Panc1 (cell line): Measurements from ENCODE around the gene PSMB7. TPM values are rescaled to one million over a fixed set of nuclear protein-coding genes. Genes with fewer than 3 reads are reported as not detected.

Source experiments
- ATAC-seq: fragments of 200-7000 bp; cut with Tn5 transposase; 2 replicates; pipeline ENCODE4 v1.9.1; 2020; ENCODE audit warnings: mild to moderate bottlenecking, moderate library complexity
- BruUV-seq: library from RNA; stranded (reverse); fragments of 400-500 nt; replicated peaks from 2 replicates; lab custom pipeline; 2021; lab: Mats Ljungman, UMichigan
- CTCF ChIA-PET: fragments of 300-600 bp; sonication (Branson Sonifier 250); formaldehyde crosslinking; loops from one replicate; lab custom pipeline; 2022; ENCODE audit warnings: antibody characterized with exemption; lab: Charles Lee
- POLR2A ChIA-PET: fragments of 300-600 bp; sonication (Branson Sonifier 250); formaldehyde crosslinking; loops from one replicate; lab custom pipeline; 2022; ENCODE audit warnings: antibody characterized with exemption; lab: Charles Lee
- DNase-seq: peaks from one replicate; pipeline ENCODE4 v3.0.0-alpha.2; 2010; ENCODE audit warnings: low read depth, low spot score
- H3K27ac ChIP-seq: 2 replicates; pipeline ENCODE4 v1.5.1; 2011; ENCODE audit warnings: mild to moderate bottlenecking, low read length, inconsistent platforms
- H3K27me3 ChIP-seq: fragments of 200-500 bp; sonication (Bioruptor generic); 2 replicates; pipeline ENCODE4 v1.6.0; 2014; ENCODE audit warnings: low read length, inconsistent platforms; ENCODE audit not compliant: control insufficient read depth, insufficient read depth
- H3K36me3 ChIP-seq: fragments of 200-500 bp; sonication (Bioruptor generic); 2 replicates; pipeline ENCODE4 v1.5.1; 2014; ENCODE audit warnings: inconsistent platforms, mild to moderate bottlenecking, low read length, moderate library complexity; ENCODE audit not compliant: control insufficient read depth, insufficient read depth
- H3K4me1 ChIP-seq: 2 replicates; pipeline ENCODE4 v1.5.1; 2011; ENCODE audit warnings: inconsistent platforms, mild to moderate bottlenecking, low read length, moderate library complexity; ENCODE audit not compliant: control insufficient read depth, insufficient read depth
- H3K4me3 ChIP-seq, 2 experiments: 2 replicates each; pipeline ENCODE4 v1.5.1; 2011 to 2012; ENCODE audit warnings: low read depth in 2 of 2, low read length in 2 of 2, mild to moderate bottlenecking in 2 of 2, inconsistent platforms in 1 of 2, moderate library complexity in 1 of 2
- H3K9me3 ChIP-seq: fragments of 200-500 bp; sonication (Bioruptor generic); 2 replicates; pipeline ENCODE4 v1.5.1; 2014; ENCODE audit warnings: low read depth, mild to moderate bottlenecking, inconsistent platforms, low read length, moderate library complexity; ENCODE audit not compliant: control insufficient read depth, insufficient read depth
- CTCF ChIP-seq: fragments of 450-650 bp; IDR thresholded peaks from 2 replicates; pipeline ENCODE4 v1.5.1; 2017; ENCODE audit warnings: mild to moderate bottlenecking
- POLR2AphosphoS5 ChIP-seq: IDR thresholded peaks from 2 replicates; pipeline ENCODE4 v1.6.1; 2012; ENCODE audit warnings: mild to moderate bottlenecking, low read depth, low read length, moderate library complexity
- REST ChIP-seq, 2 experiments: IDR thresholded peaks; 2 replicates each; pipeline ENCODE4 v1.6.1; 2011 to 2012; ENCODE audit warnings: low read depth in 2 of 2, control low read depth in 1 of 2, low read length in 1 of 2, mild to moderate bottlenecking in 1 of 2, moderate library complexity in 1 of 2; ENCODE audit not compliant: insufficient read depth in 1 of 2
- SIN3A ChIP-seq: IDR thresholded peaks from 2 replicates; pipeline ENCODE4 v1.6.1; 2012; ENCODE audit warnings: low read depth, mild to moderate bottlenecking, low read length, moderate library complexity, borderline replicate concordance; ENCODE audit not compliant: insufficient read depth
- TCF7L2 ChIP-seq: IDR thresholded peaks from 2 replicates; pipeline ENCODE4 v1.6.1; 2011; ENCODE audit warnings: mild to moderate bottlenecking, low read depth, low read length, inconsistent platforms
- in situ Hi-C: cut with HindIII; loops from 2 replicates; pipeline ENCODE4 v1.10.0; 2016; ENCODE audit warnings: low sequenced_read_pairs, low pct_unique_long_range_greater_than_20kb
- intact Hi-C: fragments of 100-400 bp; cut with micrococcal nuclease; formaldehyde crosslinking; loops from one replicate; pipeline ENCODE4 v1.10.0; 2022; ENCODE audit not compliant: unreplicated experiment
- total RNA-seq: library from RNA; stranded (reverse); gene quantifications from one replicate; pipeline ENCODE4 v1.2.1, GENCODE V29; 2021; ENCODE audit not compliant: unreplicated experiment

PSMB7 gene
- total RNA-seq, 1 experiment from 2014 or later: 167 TPM

GRCh38 chr9:124373851-124374250 lies 41.4 kb downstream of the PSMB7 start:
- no peaks in the 10 kb centered on the region for H3K9me3 ChIP-seq
- POLR2A ChIA-PET: no interaction called here
- DNase-seq (no peak), ATAC-seq (no peak)
- CTCF ChIA-PET: no interaction called here
- in situ Hi-C loops (no loop called here), intact Hi-C loops (no loop called here)
- no peaks in the 10 kb centered on the region for H3K27me3 ChIP-seq
- TF ChIP-seq CTCF (no peak), SIN3A (no peak), POLR2AphosphoS5 (no peak), TCF7L2 (no peak), REST (IDR thresholded peaks at IDR 0.05; ENCODE audit: insufficient read depth in 1 of 2, low read depth in 2 of 2, low read length in 1 of 2) (no peak)
- H3K27ac ChIP-seq: no peak overlapping the region
- H3K4me3 ChIP-seq: no peak overlapping the region
- peaks cover 3% of the 10 kb centered on the region for H3K36me3 ChIP-seq
- BruUV-seq: no TSS peak
- peaks cover 4% of the 10 kb centered on the region for H3K4me1 ChIP-seq

DNA sequence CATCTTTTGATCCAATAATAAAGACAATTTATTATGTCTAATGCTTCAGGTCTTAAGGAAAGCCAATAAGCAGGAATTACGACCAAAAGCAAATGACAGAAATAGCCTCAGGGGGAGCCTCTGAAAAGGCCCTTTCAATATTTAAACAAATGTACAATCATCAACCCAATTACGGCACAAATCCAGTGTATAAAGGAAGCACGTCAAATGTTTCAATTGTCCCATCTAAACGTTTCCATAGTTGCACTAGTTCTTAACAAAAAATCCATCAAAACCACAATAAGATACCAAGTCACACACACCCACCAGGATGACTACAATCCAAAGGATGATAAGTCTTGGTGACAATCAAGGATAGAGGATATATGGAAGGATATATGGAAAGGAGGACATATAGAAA lies 41.9 kb downstream of the PSMB7 start:
- TF ChIP-seq CTCF (no peak), TCF7L2 (no peak), POLR2AphosphoS5 (no peak), REST (IDR thresholded peaks at IDR 0.05; ENCODE audit: insufficient read depth in 1 of 2, low read depth in 2 of 2, low read length in 1 of 2) (no peak), SIN3A (no peak)
- peaks cover 3% of the 10 kb centered on the region for H3K36me3 ChIP-seq
- no peaks in the 10 kb centered on the region for H3K27me3 ChIP-seq
- BruUV-seq: no TSS peak
- no peak overlapping the region for H3K4me3 ChIP-seq
- ChIA-PET CTCF (no interaction called here), POLR2A (no interaction called here)
- no peaks in the 10 kb centered on the region for H3K9me3 ChIP-seq
- peaks cover 7% of the 10 kb centered on the region for H3K4me1 ChIP-seq
- in situ Hi-C loops: no loop called here
- DNase-seq (no peak), ATAC-seq (no peak)
- H3K27ac ChIP-seq: no peak overlapping the region
- intact Hi-C loops: no loop called here
